Stimulated activated CD4-positive, alpha-beta T cell treated with anti-CD3 and anti-CD28 coated beads, Interleukin-1b, Interleukin-23, amount 100 ng/mL, for 4 hours (primary cell): ENCODE measurements around the gene BCL2L1.

Experiments used
- DNase-seq, 2 donors: peaks; one replicate each; pipeline ENCODE4 v3.0.0-alpha.2; 2020; ENCODE audit warnings: low read depth in 2 of 2

The BCL2L1 gene

DNA sequence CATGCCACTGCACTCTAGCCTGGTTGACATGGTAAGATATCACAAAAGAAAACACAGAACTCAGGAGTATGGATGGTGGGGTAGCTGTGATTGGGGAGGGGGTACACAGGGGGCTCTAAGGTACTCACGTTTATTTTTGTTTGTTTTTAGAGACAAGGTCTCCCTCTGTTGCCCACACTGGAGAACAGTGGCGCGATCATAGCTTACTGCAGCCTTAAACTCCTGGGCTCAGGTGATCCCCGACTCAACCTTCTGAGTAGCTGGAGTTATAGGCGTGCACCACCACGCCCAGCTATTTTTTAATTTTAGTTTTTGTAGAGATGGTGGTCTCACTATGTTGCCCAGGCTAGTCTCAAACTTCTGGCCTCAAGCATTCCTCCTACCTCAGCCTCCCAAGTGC, 29.3 kb downstream of the BCL2L1 start:
- DNase-seq, result no peak

DNA sequence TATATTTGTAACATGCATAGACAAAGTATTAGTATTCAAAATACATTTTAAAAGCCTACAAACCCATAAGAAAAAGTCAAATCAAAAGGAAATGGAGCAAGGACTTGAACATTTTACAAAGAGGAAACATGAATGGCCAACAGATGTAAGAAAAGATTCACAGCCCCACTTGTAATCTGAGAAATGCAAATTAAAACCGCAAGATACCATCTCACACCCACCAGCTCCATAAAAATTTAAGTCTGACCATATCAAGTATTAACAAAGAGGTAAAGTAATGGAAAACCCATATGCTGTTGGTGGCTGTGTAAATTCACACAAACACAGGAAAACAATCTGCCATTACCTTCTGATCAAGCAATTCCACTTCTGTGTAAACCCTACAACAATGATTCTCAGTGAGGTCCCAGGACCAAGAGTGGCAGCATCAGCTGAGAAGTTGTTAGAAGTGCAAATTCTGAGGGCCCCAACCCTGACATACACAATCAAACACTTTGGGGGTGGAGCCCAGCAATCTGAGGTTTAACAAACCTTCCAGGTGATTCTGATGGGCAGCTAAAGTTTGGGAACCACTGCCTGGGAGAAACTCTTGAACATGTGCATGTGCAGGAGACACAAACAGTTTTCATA, 30.9 kb downstream of the BCL2L1 start:
- DNase-seq, result no peak

GRCh38 chr20:31690124-31690666, 32.5 kb downstream of the BCL2L1 start:
- no peak for DNase-seq

- no peak for DNase-seq
These were observed 33.5 kb downstream of the BCL2L1 start for GRCh38 chr20:31689141-31689540.

DNA sequence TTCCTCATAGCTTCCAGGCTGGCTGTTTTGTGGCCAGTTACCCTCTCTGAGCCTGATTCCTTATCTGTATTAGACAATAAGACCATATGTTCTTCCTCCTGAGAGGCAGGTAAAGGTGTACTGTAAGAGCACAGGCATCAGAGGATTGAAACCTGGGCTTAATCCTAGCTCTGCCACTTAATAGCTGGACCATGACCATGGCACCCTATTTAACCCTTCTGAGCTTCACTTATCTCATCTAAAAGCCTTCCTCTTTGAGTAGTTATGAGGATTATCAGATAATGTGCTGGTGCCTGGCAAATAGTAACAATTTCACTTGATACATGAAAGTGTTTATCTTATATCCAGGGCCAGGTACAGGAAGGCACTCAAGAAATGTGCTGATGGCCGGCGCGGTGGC, 34.9 kb downstream of the BCL2L1 start:
- no peak for DNase-seq

GRCh38 chr20:31685853-31686643, 36.6 kb downstream of the BCL2L1 start:
- DNase-seq, result no peak

- DNase-seq, result no peak
These were observed 38.3 kb downstream of the BCL2L1 start for GRCh38 chr20:31684153-31685015.

GRCh38 chr20:31682927-31683326, 39.7 kb downstream of the BCL2L1 start:
- DNase-seq, result no peak

DNA sequence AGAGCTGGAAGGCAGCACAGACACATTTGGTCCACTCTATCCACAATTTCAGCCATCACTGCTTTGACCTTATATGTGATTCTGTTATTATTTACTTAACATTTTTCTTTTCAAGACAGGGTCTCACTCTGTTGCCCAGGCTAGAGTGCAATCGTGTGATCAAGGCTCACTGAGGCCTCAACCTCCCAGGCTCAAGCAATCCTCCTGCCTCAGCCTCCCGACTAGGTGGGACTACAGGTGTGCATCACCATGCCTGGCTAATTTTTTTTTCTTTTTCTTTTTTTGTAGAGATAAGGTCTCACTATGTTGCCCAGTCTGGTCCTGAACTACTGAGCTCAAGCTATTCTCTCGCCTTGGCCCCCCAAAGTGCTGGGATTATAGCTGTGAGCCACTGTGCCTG, 40.3 kb downstream of the BCL2L1 start:
- DNase-seq, result no peak

DNA sequence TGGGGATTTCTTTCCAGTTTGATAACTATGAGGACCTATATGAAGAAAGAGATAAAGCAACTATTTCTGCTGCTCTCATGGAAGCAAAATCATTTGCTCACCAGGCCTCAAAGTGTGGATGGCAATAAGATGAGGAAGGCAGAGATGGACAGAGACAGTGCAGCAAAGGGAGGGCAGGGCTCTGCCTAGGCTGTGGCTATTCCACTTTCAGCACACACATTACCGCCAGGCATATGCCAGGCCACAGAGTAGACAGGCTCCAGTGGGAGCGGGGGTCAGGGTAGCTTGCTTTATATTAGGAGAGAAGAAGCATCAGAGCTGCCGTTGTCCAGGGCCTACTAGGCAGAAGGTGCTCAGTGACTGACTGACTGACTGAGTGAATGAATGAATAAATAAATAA, 40.9 kb downstream of the BCL2L1 start:
- DNase-seq, result no peak

GRCh38 chr20:31681128-31681727, 41.4 kb downstream of the BCL2L1 start:
- no peak for DNase-seq

DNA sequence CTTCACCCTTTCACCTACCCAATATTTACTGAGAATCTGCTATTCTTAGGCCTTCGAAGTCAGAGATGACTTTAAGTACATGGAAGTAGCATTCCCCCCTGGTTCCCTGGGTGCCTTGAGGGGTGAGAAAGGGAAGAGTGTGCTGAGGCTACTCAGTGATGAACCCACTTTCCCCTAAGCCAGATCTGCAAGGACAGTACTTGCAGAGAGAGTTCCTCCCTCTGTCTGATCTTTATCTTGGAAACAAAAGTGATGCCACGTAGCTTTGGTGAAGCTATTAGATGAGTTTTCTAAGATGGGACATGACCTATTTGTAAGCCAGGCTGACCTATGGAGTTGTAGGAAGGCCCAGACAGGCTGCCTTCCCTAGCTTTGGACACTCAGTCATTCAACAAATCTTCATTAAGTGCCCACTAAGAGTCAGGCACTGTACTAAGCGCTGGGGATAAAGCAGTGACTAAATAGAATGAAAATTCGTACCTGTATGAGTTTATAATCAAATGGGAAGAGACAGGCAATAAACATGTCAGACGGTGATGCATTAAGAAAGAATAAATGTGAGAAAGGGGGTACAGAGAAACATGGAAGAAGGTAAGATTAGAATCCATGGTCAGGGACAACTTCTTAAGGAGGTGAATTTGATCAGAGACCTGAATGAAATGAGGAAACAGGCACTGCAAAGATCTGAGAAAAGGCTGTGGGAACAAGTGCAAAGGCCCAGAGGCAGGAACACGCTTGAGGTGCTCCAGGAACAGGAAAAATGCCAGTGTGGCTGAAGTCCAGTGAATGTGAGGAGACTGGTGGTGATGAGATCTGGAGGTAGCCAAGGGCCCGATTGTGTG, 42.2 kb downstream of the BCL2L1 start:
- no peak for DNase-seq

DNA sequence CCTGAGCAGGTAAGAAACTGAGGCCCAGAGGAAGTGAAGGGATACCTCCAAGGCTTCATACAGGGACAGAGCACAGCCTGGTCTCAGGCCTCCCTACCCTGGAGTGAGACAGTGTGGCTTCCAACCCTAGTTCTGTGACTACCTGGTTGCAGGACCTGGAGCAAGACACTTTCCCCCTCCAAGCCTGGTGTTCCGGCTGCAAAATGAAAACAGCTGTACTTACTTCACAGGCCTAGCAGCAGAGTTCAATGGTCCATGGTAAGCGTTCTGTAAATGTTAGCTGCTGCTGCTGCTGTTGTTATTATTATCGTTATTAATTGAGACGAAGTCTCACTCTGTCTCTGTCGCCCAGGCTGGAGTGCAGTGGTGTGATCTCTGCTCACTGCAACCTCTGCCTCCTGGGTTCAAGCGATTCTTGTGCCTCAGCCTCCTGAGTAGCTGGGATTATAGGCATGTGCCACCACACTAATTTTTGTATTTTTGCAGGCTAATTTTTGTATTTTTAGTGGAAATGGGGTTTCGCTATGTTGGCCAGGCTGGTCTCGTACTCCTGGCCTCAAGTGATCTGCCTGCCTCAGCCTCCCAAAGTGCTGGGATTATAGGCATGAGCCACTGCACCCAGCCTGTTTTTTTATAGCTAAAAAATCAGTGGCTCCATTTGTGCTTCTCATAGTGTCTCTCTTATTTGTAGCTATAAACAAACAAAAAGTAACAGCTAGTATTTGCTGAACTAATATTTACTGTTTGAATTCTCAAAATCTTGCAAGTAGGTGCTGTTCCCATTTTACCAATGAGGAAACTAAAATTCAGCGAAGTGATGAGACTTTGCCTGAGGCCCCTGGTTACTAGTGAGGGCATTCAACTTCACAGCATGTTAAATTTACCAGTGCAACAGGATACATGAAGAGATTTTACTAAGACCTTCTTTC, 43.0 kb downstream of the BCL2L1 start:
- DNase-seq, result no peak

DNA sequence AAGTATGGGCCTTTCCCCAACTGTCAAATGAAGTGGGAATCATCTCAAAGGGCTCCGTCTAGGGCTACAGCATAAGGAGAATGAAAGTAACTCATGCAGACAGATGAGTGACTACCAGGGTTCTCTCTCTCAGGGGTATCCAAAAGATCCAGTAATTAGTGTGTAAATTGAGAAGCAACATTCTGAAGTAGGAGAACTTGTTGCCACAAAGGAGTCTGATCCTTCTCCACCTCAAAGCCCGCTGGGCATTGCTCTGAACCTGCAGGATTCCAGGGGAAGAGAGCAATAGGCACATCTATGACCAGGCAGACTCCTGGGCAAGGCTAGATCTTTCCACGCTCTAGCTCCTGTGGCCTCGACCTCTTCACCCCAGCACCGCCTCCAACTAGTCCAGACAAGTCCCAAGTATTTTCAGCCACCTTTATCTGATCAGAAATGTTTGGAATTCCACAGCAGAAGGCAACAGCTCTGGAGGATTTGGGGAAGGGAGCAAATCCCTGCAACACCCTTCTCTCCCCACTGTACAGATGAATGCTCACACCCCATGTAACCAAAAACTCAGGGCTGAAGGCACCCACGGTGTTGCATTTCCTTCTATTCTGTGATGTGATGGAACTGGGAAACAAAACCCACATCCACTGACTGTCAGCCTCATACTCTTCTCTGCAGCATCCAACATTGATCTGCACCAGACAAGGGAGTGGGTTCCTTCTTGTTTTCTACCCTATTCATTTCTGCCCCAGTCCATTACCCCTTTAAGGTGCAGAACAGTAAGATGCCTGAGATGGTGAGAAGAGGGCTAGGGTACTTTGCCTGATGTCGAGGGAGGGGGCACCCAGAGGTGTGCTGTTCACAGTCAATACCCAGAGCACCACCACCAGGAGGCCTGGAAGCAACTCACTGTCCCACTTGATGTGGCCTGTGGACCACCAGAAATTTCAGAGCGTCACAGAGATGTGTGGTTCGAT, 44.0 kb downstream of the BCL2L1 start:
- no peak for DNase-seq

- DNase-seq, result no peak
These were observed 45.0 kb downstream of the BCL2L1 start for GRCh38 chr20:31677553-31678260.

DNA sequence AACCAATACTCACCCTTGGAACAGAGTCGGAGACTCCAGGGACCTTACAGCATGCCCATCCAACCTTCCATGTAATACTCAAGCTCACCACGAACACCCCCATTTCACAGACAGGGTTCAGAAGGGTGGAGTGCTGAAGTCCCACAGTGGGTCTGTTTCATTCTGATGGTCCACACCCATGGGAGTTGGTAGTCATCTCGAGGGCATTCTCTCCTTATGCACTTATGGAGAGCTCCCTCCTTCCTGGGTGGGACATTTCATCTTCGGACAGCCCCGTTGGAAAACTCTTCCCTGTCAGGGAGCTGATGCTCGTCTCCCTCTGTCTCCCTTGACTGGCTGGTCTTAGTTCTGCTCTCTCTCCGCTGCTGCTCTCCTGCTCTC, 46.1 kb downstream of the BCL2L1 start:
- no peak for DNase-seq

DNA sequence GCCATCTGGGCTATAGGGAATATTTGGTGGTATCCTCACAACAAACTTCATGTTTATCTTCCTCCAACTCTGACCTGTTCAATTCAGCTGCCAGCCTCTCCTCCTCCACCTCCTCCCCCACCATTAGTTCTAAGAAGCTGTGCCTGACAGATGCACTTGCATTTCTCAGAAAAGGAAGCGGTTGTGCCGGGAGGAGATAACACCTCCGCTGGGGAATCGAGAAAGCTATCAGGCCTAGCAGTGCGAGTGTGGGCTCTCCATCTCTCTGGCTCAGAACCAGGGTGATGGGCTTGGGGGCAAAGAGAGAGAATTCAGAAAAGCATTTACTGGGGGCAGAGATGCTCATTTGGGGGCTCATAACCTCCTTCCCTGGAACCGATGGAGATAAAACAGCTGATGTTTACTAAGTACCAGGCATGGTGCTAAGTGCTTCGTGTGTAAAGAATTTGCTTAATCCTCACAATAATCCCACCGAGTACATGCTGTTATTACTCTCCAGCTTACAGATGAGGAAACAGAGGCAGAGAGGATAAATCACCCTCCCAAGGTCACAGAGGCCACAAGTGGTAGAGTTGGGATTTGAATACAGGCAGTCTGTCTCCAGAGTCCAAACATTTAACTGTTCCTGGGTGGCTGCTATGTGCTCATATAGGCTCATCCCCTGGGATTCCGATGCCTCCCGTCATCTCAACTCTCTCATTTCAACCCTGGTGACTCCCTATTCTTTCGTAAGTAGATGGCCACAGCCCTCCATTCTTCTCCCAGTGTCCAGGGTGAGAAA, 46.6 kb downstream of the BCL2L1 start:
- DNase-seq, result peak; percentile 25 to 60
